Measurements from ENCODE around the gene UPK3BL2. TPM values are rescaled to one million over a fixed set of nuclear protein-coding genes. Genes with fewer than 3 reads are reported as not detected.
"Not testable (repeated sequence)": the region's sequence is repeated elsewhere in the genome, so short reads cannot be mapped to it uniquely, and the experiment has no call there.

Gene UPK3BL2
- total and polyA plus RNA-seq, 2 experiments from 2014 or later, result 0.99 to 1.5 TPM

GRCh38 chr7:102535062-102535615 is 8.4 kb downstream of the UPK3BL2 start:
- not testable (repeated sequence) for H3K27ac ChIP-seq (ENCODE audit: low read depth); ATAC-seq; H2AFZ ChIP-seq

GRCh38 chr7:102532127-102532526 is 11.4 kb downstream of the UPK3BL2 start:
- not testable (repeated sequence) for H3K4me2 ChIP-seq; H3K27ac ChIP-seq (ENCODE audit: low read depth); H3K27me3 Mint-ChIP-seq (ENCODE audit: insufficient read depth, low read depth, poor library complexity); ATAC-seq; H3K27me3 ChIP-seq (ENCODE audit: insufficient read depth); H3K9me3 Mint-ChIP-seq; H3K36me3 ChIP-seq (ENCODE audit: insufficient read depth); H3K4me3 ChIP-seq; H4K20me1 ChIP-seq (replicated peaks; ENCODE audit: insufficient read depth); H3F3A ChIP-seq (replicated peaks; ENCODE audit: low read depth); DNase-seq (ENCODE audit: low spot score); H3K4me1 ChIP-seq (ENCODE audit: insufficient read depth); H3K79me2 ChIP-seq (replicated peaks; ENCODE audit: insufficient read depth); H3K27ac Mint-ChIP-seq; H3K9me2 ChIP-seq (ENCODE audit: insufficient read depth); H3K36me3 Mint-ChIP-seq (ENCODE audit: low read depth); H3K4me1 Mint-ChIP-seq; H2AFZ ChIP-seq; H3K4me3 Mint-ChIP-seq

More at GRCh38 chr7:102535062-102535615, 8.4 kb downstream of the UPK3BL2 start:
- not testable (repeated sequence) for H3K27ac Mint-ChIP-seq; H3K36me3 Mint-ChIP-seq (ENCODE audit: low read depth); H4K20me1 ChIP-seq (replicated peaks; ENCODE audit: insufficient read depth); H3K9me3 Mint-ChIP-seq; H3K4me3 ChIP-seq; H3K9me2 ChIP-seq (ENCODE audit: insufficient read depth); DNase-seq (ENCODE audit: low spot score); H3K27me3 Mint-ChIP-seq (ENCODE audit: insufficient read depth, low read depth, poor library complexity); H3K4me1 ChIP-seq (ENCODE audit: insufficient read depth); H3K27me3 ChIP-seq (ENCODE audit: insufficient read depth); H3K4me1 Mint-ChIP-seq; H3K36me3 ChIP-seq (ENCODE audit: insufficient read depth); H3F3A ChIP-seq (replicated peaks; ENCODE audit: low read depth); H3K4me3 Mint-ChIP-seq; H3K79me2 ChIP-seq (replicated peaks; ENCODE audit: insufficient read depth); H3K4me2 ChIP-seq

GRCh38 chr7:102531583-102531982 is 11.9 kb downstream of the UPK3BL2 start:
- H3K27ac Mint-ChIP-seq; H3K36me3 Mint-ChIP-seq (ENCODE audit: low read depth); H3K9me2 ChIP-seq (ENCODE audit: insufficient read depth); H3K4me3 ChIP-seq; H3K9me3 Mint-ChIP-seq; ATAC-seq; H2AFZ ChIP-seq; H3K36me3 ChIP-seq (ENCODE audit: insufficient read depth); H3K4me1 ChIP-seq (ENCODE audit: insufficient read depth); H3K4me2 ChIP-seq; H3K27me3 Mint-ChIP-seq (ENCODE audit: insufficient read depth, low read depth, poor library complexity); H3K4me1 Mint-ChIP-seq; H3K4me3 Mint-ChIP-seq; H3K27me3 ChIP-seq (ENCODE audit: insufficient read depth); H3K79me2 ChIP-seq (replicated peaks; ENCODE audit: insufficient read depth); H3K27ac ChIP-seq (ENCODE audit: low read depth); H4K20me1 ChIP-seq (replicated peaks; ENCODE audit: insufficient read depth); DNase-seq (ENCODE audit: low spot score); H3F3A ChIP-seq (replicated peaks; ENCODE audit: low read depth): not testable (repeated sequence)

GRCh38 chr7:102527822-102528793 is 15.4 kb downstream of the UPK3BL2 start:
- H3K4me1 Mint-ChIP-seq; H3K27ac ChIP-seq (ENCODE audit: low read depth); ATAC-seq; H2AFZ ChIP-seq; H3K9me2 ChIP-seq (ENCODE audit: insufficient read depth); H3K4me2 ChIP-seq; H4K20me1 ChIP-seq (replicated peaks; ENCODE audit: insufficient read depth); H3K79me2 ChIP-seq (replicated peaks; ENCODE audit: insufficient read depth); H3K4me3 Mint-ChIP-seq; DNase-seq (ENCODE audit: low spot score); H3K4me3 ChIP-seq; H3K36me3 ChIP-seq (ENCODE audit: insufficient read depth); H3K4me1 ChIP-seq (ENCODE audit: insufficient read depth); H3K9me3 Mint-ChIP-seq; H3K27ac Mint-ChIP-seq; H3K36me3 Mint-ChIP-seq (ENCODE audit: low read depth); H3K27me3 Mint-ChIP-seq (ENCODE audit: insufficient read depth, low read depth, poor library complexity); H3F3A ChIP-seq (replicated peaks; ENCODE audit: low read depth); H3K27me3 ChIP-seq (ENCODE audit: insufficient read depth): not testable (repeated sequence)

GRCh38 chr7:102527182-102527581 is 16.3 kb downstream of the UPK3BL2 start:
- H3K27ac ChIP-seq (ENCODE audit: low read depth); H3K27me3 Mint-ChIP-seq (ENCODE audit: insufficient read depth, low read depth, poor library complexity); H3K4me1 Mint-ChIP-seq; H3K36me3 Mint-ChIP-seq (ENCODE audit: low read depth); H3K36me3 ChIP-seq (ENCODE audit: insufficient read depth); DNase-seq (ENCODE audit: low spot score); H3K4me1 ChIP-seq (ENCODE audit: insufficient read depth); H3K79me2 ChIP-seq (replicated peaks; ENCODE audit: insufficient read depth); H3F3A ChIP-seq (replicated peaks; ENCODE audit: low read depth); ATAC-seq; H3K9me2 ChIP-seq (ENCODE audit: insufficient read depth); H4K20me1 ChIP-seq (replicated peaks; ENCODE audit: insufficient read depth); H3K27ac Mint-ChIP-seq; H2AFZ ChIP-seq; H3K9me3 Mint-ChIP-seq; H3K4me2 ChIP-seq; H3K27me3 ChIP-seq (ENCODE audit: insufficient read depth); H3K4me3 ChIP-seq; H3K4me3 Mint-ChIP-seq: not testable (repeated sequence)

- H3F3A ChIP-seq (replicated peaks; ENCODE audit: low read depth); H3K36me3 ChIP-seq (ENCODE audit: insufficient read depth); H3K9me3 Mint-ChIP-seq; H2AFZ ChIP-seq; H3K36me3 Mint-ChIP-seq (ENCODE audit: low read depth); H3K9me2 ChIP-seq (ENCODE audit: insufficient read depth); H3K4me3 ChIP-seq; H3K4me1 ChIP-seq (ENCODE audit: insufficient read depth); H3K4me3 Mint-ChIP-seq; H4K20me1 ChIP-seq (replicated peaks; ENCODE audit: insufficient read depth); H3K27ac ChIP-seq (ENCODE audit: low read depth); H3K27me3 Mint-ChIP-seq (ENCODE audit: insufficient read depth, low read depth, poor library complexity); H3K79me2 ChIP-seq (replicated peaks; ENCODE audit: insufficient read depth); DNase-seq (ENCODE audit: low spot score); H3K27me3 ChIP-seq (ENCODE audit: insufficient read depth); H3K27ac Mint-ChIP-seq; H3K4me2 ChIP-seq; H3K4me1 Mint-ChIP-seq; ATAC-seq: not testable (repeated sequence)
These were observed 18.7 kb downstream of the UPK3BL2 start for GRCh38 chr7:102524803-102525202.
